Activated CD8-positive, alpha-beta memory T cell treated with anti-CD3 and anti-CD28 coated beads, Interleukin-2, amount 50 U/mL, for 1 hour (primary cell): ENCODE results near the gene CFAP161.
"Not testable (repeated sequence)": the region's sequence is repeated elsewhere in the genome, so short reads cannot be mapped to it uniquely, and the experiment has no call there.

ENCODE experiments used
- DNase-seq: peaks from one replicate; pipeline ENCODE4 v3.0.0-alpha.2; 2020; ENCODE audit errors: extremely low read depth

The CFAP161 gene

GRCh38 chr15:81157939-81158223, 23.8 kb downstream of the CFAP161 start:
- DNase-seq, result no peak

DNA sequence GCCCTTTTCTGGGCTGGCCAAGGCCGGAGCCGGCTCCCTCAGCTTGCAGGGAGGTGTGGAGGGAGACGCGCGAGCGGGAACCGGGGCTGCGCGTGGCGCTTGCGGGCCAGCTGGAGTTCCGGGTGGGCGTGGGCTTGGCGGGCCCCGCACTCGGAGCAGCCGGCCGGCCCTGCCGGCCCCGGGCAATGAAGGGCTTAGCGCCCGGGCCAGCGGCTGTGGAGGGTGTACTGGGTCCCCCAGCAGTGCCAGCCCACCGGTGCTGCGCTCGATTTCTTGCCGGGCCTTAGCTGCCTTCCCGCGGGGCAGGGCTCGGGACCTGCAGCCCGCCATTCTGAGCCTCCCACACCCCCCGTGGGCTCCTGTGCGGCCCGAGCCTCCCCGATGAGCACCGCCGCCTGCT, 24.5 kb downstream of the CFAP161 start:
- not testable (repeated sequence) for DNase-seq

GRCh38 chr15:81160312-81161159, 26.5 kb downstream of the CFAP161 start:
- DNase-seq, result no peak

DNA sequence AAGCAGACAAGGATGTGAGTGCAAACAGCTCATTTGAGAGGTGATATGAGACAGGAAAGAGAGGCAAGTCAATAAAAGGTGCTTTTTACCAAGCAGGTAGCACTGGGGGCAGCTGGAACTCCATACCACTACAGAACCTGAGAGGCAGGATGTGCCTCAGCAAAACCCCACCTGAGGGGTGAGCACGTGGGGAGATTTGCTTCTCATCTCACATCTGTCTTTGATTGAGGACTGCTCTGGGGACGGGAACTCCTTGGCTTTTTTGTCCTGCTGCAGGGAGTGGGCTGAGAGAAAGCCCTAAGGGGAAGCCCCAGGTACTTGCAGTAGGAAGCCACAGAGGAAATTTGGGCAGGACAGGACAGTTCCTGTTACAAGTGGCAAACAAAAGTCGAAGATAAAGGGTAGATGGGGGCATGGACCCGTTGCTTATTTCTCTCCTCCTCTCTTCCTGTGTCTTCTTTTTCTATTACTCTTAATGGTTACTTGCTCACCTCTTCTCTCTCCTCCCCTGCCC, 27.1 kb downstream of the CFAP161 start:
- DNase-seq, result no peak

DNA sequence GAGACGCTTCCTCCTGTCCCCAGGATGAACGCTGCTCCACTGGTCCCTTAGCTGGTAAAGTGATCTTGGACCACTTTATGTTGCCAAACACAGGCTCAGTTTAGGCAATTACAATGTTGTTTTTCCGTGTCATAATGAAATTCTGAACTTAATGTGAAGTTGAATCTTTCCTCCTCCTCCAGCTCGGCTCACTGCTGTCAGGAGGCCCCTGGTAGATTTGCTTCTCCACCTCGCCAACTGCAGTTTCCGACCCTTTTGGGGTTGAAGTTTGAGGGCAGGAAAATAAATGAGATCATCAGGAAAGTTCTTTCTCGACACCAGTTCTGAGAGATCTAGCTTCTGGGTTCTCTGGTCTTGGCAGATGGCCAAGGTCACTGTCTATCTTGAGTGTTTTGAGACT, 27.8 kb downstream of the CFAP161 start:
- no peak for DNase-seq

GRCh38 chr15:81163961-81164800, 30.1 kb downstream of the CFAP161 start:
- DNase-seq, result no peak

- DNase-seq, result no peak
Observed at GRCh38 chr15:81165535-81165934, 31.5 kb downstream of the CFAP161 start.

- no peak for DNase-seq
Observed at GRCh38 chr15:81166636-81167305, 32.7 kb downstream of the CFAP161 start.

GRCh38 chr15:81168131-81168526, 34.1 kb downstream of the CFAP161 start:
- no peak for DNase-seq

DNA sequence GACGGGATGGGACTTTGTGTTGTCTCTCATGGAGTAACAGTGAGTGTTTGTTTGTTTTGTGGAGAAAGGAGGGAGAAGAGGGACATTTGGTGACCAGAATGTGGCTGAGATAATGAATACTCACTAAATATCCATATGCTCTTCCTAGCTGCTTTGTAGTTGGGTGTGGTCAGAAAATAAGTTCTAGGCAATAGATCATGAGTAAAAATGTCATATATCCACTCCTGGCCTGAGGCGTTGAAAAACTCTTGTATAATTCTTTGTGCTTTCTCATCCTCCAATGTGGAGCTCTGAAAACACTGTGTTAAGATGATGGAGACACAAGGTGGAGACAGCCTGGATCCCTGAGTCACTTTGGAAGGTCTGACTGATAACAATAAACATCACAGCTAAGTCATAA, 34.6 kb downstream of the CFAP161 start:
- no peak for DNase-seq

DNA sequence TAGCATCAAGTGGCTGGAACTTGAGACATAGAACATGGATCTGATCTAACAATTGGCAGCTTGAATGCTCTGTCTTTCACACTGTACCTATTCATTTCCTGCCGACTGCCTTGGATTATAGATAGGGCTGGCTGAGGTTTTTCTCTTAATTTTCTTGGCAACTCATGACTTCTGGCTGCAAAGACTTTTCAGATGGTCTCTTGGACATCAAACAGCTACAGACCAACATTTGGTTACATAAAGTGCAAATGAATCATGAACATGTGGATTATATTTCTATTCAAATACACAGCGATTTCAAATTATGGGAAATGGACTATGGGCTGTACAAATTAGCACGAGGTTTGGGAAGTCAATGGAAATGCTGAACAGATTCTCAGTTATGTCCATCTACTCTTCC, 36.4 kb downstream of the CFAP161 start:
- no peak for DNase-seq

DNA sequence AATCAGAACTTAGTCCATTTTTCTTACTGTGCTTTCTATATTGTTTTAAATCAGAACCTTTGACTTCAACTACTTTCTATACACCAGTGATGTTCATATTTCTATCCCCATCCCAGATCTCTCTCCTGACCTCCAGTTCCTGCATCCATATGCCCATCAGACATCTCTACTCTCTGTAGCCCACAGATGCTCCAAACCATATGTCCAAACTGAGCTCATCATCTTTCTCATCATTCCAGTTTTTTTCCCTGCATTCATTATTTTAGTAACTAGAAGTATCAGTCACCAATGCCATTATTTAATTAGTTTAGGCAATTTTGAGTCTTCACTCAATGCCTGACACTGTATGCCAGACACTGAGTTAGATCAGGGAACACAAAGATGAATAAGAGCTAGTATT, 37.2 kb downstream of the CFAP161 start:
- no peak for DNase-seq

DNA sequence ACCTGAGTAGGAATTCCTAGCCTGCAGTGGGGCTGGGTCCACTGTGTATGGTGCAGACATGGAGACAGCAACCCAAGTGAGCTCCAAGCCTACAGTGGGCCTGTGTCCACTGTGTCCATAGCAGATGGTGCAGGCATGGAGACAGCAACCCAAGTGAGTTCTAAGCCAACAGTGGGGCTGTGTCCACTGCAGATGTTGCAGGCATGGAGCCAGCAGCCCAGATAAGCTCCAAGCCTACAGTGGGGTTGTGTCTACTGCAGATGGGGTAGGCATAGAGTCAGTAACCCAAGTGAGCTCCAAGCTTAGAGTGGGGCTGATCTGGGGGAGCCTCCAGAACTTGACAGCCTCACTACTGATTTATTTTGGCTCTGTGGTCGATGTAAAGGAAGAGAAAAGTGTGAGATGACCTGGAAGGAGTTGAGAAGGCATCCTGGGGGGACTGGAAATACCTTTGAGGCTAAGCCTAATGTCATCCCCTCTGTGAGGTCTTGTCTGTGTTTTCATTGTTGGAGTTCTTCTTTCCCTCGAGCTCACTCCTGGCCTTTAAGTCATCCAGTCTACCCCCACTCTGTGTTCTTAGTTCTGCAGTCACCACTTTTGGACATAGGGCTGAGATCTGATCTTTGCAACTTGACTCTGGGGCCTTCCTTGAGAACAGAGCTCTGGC, 40.2 kb downstream of the CFAP161 start:
- DNase-seq, result no peak

DNA sequence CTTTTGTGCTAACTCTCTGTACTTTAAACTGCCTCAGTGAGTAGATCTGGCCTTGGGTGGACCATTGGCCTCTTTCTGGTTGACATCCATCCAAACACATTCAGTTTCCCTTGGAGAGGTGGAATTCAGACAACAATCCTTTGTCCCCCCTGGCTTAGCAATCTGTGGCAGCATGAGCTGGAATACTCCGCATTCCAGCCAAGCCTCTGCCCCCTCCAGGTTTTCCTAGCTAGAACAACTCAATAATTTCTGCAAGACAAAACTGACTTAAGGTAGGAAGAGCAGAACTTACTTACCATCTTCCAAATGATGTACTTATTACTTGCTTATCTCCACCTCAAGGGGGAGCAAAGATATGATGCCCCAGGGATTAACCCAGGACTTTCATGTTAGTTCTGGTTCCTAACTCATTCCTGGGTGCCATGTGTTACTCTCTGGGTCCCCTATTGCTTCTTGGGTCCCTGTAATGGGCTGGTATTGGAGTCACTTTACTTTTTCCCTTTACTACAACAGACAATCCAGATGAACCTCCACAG, 40.8 kb downstream of the CFAP161 start:
- no peak for DNase-seq

GRCh38 chr15:81175496-81175895, 41.4 kb downstream of the CFAP161 start:
- no peak for DNase-seq

GRCh38 chr15:81176291-81176893, 42.3 kb downstream of the CFAP161 start:
- no peak for DNase-seq

GRCh38 chr15:81178365-81178764, 44.3 kb downstream of the CFAP161 start:
- DNase-seq, result no peak

- no peak for DNase-seq
Observed at GRCh38 chr15:81181220-81181619, 47.1 kb downstream of the CFAP161 start.

- DNase-seq, result no peak
Observed at GRCh38 chr15:81182031-81182755, 48.1 kb downstream of the CFAP161 start.

DNA sequence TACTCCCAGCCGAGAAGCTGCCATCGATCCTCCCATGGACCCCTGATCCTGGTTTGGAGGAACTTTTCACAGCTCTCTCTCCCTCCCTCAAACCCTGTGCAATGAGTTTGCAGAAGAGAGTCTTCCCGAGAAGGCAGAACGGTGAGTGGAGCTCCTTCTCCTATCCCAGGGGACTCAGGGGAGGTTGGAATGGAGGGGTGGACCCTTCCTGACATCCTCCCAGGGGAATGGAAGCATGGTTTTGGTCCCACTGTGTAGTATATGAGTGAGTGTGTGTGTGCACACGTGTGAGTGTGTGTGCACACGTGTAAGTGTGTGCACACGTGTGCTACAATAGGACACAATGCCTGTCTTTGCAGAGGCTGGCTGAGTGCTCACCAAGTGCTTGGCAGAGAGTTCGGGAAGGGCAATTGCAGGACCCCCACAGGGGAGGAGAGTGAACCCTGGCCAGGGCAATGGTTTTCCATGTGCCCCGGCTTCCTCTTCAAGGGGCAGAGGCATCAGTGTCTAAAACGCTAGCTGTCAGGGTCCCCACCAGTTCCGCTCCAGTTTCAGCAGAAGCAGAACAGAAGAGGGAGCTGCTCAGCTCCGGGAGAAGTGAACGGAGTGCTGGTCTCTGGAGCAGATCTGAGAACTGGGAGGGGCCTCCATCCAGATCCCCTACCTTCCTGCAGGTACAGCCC, 48.8 kb downstream of the CFAP161 start:
- DNase-seq, result no peak
